ENCODE results near the gene THBS4.

Gene THBS4

DNA sequence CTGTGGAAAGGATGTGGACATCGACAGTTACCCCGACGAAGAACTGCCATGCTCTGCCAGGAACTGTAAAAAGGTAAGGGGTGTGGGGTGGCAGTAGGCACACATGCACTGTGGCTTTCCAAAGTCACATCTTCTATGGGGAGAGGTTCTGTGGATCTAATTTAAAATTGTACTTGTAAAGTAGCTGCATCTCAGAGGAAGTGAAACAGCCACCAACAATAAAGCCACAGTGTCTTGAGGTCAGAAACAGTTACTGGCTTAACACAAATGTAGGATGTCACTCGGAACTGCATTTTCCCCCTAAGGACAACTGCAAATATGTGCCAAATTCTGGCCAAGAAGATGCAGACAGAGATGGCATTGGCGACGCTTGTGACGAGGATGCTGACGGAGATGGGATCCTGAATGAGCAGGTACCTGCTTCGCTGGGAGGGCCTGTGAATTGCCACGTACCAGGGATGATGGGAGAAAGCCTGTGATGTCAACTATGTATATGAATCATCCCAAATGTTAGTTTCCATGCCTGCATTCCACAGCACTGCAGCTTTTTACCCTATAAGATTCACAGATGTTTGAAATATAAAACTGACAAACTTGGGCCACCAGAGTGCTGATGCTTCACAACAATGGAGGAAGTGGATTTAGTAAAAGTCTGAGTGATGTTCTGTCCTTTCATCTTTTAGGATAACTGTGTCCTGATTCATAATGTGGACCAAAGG is 35.3 kb downstream of the THBS4 start:
- ATAC-seq = no peak; the same call in 1 of the 3 replicates
- TF ChIP-seq ZFP3 (CRISPR knock-in tag; IDR thresholded peaks at IDR 0.05) (no peak), SNAI2 (CRISPR knock-in tag; IDR thresholded peaks at IDR 0.05) (no peak), PPARA (CRISPR knock-in tag; IDR thresholded peaks at IDR 0.05; ENCODE audit: borderline replicate concordance) (no peak), OSR1 (CRISPR knock-in tag; IDR thresholded peaks at IDR 0.05) (no peak), TOX (CRISPR knock-in tag; IDR thresholded peaks at IDR 0.05; ENCODE audit: borderline replicate concordance) (no peak), ZC3H10 (CRISPR knock-in tag; IDR thresholded peaks at IDR 0.05) (no peak)
- TF ChIP-seq, protein P1, sequence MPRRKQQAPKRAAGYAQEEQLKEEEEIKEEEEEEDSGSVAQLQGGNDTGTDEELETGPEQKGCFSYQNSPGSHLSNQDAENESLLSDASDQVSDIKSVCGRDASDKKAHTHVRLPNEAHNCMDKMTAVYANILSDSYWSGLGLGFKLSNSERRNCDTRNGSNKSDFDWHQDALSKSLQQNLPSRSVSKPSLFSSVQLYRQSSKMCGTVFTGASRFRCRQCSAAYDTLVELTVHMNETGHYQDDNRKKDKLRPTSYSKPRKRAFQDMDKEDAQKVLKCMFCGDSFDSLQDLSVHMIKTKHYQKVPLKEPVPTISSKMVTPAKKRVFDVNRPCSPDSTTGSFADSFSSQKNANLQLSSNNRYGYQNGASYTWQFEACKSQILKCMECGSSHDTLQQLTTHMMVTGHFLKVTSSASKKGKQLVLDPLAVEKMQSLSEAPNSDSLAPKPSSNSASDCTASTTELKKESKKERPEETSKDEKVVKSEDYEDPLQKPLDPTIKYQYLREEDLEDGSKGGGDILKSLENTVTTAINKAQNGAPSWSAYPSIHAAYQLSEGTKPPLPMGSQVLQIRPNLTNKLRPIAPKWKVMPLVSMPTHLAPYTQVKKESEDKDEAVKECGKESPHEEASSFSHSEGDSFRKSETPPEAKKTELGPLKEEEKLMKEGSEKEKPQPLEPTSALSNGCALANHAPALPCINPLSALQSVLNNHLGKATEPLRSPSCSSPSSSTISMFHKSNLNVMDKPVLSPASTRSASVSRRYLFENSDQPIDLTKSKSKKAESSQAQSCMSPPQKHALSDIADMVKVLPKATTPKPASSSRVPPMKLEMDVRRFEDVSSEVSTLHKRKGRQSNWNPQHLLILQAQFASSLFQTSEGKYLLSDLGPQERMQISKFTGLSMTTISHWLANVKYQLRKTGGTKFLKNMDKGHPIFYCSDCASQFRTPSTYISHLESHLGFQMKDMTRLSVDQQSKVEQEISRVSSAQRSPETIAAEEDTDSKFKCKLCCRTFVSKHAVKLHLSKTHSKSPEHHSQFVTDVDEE (CRISPR knock-in tag; IDR thresholded peaks at IDR 0.05) = no peak

- ATAC-seq = no peak
- TF ChIP-seq SNAI2 (CRISPR knock-in tag; IDR thresholded peaks at IDR 0.05) = no peak
- TF ChIP-seq BACH2 (CRISPR knock-in tag; IDR thresholded peaks at IDR 0.05; ENCODE audit: borderline replicate concordance) = no peak
- TF ChIP-seq, protein P2, sequence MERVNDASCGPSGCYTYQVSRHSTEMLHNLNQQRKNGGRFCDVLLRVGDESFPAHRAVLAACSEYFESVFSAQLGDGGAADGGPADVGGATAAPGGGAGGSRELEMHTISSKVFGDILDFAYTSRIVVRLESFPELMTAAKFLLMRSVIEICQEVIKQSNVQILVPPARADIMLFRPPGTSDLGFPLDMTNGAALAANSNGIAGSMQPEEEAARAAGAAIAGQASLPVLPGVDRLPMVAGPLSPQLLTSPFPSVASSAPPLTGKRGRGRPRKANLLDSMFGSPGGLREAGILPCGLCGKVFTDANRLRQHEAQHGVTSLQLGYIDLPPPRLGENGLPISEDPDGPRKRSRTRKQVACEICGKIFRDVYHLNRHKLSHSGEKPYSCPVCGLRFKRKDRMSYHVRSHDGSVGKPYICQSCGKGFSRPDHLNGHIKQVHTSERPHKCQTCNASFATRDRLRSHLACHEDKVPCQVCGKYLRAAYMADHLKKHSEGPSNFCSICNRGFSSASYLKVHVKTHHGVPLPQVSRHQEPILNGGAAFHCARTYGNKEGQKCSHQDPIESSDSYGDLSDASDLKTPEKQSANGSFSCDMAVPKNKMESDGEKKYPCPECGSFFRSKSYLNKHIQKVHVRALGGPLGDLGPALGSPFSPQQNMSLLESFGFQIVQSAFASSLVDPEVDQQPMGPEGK (CRISPR knock-in tag; IDR thresholded peaks at IDR 0.05; ENCODE audit: borderline replicate concordance) = no peak
- TF ChIP-seq TOX (CRISPR knock-in tag; IDR thresholded peaks at IDR 0.05; ENCODE audit: borderline replicate concordance) = no peak
- no peak for TF ChIP-seq RARB (CRISPR knock-in tag; IDR thresholded peaks at IDR 0.05)
- TF ChIP-seq ZC3H10 (CRISPR knock-in tag; IDR thresholded peaks at IDR 0.05) = no peak
- TF ChIP-seq ZFP3 (CRISPR knock-in tag; IDR thresholded peaks at IDR 0.05) = no peak
- no peak for TF ChIP-seq GLIS3 (CRISPR knock-in tag; IDR thresholded peaks at IDR 0.05)
- TF ChIP-seq PPARA (CRISPR knock-in tag; IDR thresholded peaks at IDR 0.05; ENCODE audit: borderline replicate concordance) = no peak
- TF ChIP-seq, protein P1 (CRISPR knock-in tag; IDR thresholded peaks at IDR 0.05) = no peak
- TF ChIP-seq OSR1 (CRISPR knock-in tag; IDR thresholded peaks at IDR 0.05) = no peak
- no peak for TF ChIP-seq ZNF565 (CRISPR knock-in tag; conservative IDR thresholded peaks at IDR 0.05; ENCODE audit: low read depth)
- no peak for TF ChIP-seq ZNF70 (CRISPR knock-in tag; IDR thresholded peaks at IDR 0.05)
- TF ChIP-seq, protein P3, sequence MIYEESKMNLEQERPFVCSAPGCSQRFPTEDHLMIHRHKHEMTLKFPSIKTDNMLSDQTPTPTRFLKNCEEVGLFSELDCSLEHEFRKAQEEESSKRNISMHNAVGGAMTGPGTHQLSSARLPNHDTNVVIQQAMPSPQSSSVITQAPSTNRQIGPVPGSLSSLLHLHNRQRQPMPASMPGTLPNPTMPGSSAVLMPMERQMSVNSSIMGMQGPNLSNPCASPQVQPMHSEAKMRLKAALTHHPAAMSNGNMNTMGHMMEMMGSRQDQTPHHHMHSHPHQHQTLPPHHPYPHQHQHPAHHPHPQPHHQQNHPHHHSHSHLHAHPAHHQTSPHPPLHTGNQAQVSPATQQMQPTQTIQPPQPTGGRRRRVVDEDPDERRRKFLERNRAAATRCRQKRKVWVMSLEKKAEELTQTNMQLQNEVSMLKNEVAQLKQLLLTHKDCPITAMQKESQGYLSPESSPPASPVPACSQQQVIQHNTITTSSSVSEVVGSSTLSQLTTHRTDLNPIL (CRISPR knock-in tag; IDR thresholded peaks at IDR 0.05; ENCODE audit: low read depth) = no peak
- TF ChIP-seq ISL1 (CRISPR knock-in tag; IDR thresholded peaks at IDR 0.05) = no peak
- no peak for TF ChIP-seq ZFP30 (CRISPR knock-in tag; IDR thresholded peaks at IDR 0.05)
- TF ChIP-seq ARNTL (CRISPR knock-in tag; IDR thresholded peaks at IDR 0.05; ENCODE audit: borderline replicate concordance, low read depth) = no peak
- TF ChIP-seq, protein P4, sequence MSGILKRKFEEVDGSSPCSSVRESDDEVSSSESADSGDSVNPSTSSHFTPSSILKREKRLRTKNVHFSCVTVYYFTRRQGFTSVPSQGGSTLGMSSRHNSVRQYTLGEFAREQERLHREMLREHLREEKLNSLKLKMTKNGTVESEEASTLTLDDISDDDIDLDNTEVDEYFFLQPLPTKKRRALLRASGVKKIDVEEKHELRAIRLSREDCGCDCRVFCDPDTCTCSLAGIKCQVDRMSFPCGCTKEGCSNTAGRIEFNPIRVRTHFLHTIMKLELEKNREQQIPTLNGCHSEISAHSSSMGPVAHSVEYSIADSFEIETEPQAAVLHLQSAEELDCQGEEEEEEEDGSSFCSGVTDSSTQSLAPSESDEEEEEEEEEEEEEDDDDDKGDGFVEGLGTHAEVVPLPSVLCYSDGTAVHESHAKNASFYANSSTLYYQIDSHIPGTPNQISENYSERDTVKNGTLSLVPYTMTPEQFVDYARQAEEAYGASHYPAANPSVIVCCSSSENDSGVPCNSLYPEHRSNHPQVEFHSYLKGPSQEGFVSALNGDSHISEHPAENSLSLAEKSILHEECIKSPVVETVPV (CRISPR knock-in tag; IDR thresholded peaks at IDR 0.05) = no peak
These were observed 36.4 kb downstream of the THBS4 start for GRCh38 chr5:80071510-80072021.

Measured in SK-N-SH treated with all-trans-retinoic acid at 6 μM for 48 hours (cell line).